ENCODE measurements around the gene ZNF710.
"Not testable (repeated sequence)": the region's sequence is repeated elsewhere in the genome, so short reads cannot be mapped to it uniquely, and the experiment has no call there.

ZNF710 gene

DNA sequence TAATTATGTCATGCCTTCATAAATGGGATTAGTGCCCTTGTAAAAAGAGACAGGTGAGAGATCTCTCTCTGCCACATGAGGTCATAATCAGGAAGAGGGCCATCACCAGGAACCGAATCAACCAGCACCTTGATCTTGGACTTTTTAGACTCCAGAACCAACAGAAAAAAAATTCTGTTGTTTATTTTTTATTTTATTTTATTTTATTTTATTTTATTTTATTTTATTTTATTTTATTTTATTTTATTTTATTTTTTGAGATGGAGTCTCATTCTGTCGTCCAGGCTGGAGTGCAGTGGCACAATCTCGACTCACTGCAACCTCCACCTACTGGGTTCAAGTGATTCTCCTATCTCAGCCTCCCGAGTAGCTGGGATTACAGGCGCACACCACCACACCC lies 106.9 kb downstream of the ZNF710 start:
- not testable (repeated sequence) for DNase-seq

DNA sequence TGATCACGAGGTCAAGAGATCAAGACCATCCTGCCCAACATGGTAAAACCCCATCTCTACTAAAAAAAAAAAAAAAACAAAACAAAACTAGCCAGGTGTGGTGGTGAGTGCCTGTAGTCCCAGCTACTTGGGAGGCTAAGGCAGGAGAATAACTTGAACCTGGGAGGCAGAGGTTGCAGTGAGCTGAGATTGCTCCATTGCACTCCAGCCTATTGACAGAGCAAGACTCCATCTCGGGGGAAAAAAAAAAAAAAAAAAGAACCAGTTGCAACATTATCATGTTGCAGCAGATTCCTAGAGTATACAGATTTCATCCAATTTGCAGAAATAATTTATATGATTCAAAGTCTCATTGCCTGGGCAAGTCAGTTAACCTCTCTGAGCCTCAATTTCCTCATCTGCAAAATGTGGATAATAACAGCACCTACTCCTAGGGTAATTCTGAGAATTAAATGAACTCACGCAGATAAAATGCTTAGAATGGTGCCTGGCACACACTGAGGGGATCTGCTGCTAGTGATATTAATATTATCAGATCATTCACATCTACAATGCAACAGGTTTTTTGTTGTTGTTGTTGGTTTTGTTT lies 108.1 kb downstream of the ZNF710 start:
- not testable (repeated sequence) for DNase-seq

DNA sequence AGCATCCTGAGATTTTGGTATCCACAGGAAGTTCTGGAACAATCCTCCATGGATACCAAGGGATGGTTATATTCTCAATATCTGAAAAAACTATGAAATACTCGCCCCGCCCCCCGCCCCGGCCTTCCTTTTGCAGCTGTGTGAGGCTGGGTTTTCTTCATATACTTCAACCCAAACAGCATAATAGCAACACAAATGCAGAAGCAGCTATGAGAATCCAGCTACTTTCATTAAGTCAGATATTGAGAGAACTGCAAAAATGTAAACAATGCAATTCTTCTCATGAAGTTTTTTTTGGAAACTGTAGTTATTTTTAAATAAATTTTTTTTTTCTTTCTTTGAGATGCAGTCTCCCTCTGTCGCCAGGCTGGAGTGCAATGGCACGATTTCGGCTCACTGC lies 112.0 kb downstream of the ZNF710 start:
- DNase-seq: no peak

DNA sequence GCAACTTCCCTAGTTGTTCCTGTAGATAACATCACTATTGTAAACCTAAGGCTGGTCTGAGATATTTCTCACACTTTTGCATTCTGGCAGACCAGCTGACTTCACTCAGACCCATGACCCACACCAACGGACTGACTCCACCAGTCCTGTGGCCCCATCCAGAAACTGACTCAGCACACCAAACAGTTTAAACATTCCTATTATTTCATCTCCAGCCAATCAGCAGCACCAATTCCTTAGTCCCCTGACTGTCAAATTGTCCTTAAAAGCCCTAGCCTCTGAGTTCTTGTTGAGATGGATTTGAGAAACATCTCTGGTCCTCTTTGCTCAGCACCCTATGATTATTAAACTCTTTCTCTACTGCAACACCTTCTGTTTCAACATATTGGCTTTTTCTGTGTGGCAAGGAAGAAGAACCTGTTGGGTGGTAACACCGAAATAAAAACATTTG lies 113.4 kb downstream of the ZNF710 start:
- no peak for DNase-seq

DNA sequence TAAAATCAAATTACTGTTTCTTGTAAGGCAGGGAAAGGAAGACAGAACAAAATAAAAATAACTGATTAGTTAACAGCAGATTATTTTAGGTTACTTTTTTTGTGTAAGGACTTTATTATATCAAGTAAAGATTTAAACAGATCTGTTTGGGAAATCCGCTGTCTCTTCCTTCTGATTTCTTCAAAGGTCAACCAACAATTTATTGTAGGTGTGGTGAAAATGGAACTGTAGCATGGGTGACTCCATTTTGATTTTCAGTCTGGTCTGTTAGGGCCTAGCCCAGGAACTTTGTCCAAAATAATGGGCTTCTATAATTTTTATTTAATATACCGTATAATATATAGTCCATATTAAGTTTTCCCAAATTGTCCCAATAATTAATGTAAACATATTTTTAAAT lies 114.7 kb downstream of the ZNF710 start:
- no peak for DNase-seq

DNA sequence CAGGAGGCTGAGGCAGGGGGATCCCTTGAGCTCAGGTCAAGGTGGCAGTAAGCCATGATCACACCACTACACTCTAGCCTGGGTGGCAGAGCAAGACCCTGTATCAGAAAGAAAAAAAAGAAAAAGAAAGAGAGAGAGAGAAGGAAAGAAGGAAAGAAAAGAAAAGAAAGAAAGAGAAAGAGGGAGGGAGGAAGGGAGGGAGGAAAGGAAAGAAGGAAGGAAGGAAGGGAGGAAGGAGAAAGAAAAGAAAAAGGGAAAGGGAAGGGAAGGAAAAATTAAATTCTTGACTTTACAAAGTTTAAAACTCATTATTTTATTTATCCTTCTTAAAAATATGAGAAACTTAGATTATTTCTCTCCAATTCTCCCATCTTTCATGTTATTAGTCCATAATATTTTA lies 118.2 kb downstream of the ZNF710 start:
- DNase-seq: no peak

DNA sequence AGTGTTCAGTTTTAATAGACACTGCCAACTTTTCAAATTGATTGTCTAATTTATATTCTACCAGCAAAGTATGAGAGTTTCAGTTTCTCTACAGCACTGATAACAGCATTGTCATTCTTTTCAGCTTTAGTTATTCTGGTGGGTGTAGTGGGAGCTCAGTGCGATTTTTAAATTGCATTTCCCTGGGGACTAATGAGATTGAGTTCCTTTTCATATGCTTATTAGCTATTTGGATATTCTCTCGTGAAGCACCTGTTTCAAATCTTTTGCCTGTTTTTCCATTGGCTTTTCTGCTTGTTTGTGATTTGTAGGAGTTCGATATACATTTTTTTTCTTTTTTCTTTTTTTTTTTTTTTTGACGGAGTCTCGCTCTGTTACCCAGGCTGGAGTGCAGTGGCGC lies 120.0 kb downstream of the ZNF710 start:
- no peak for DNase-seq

DNA sequence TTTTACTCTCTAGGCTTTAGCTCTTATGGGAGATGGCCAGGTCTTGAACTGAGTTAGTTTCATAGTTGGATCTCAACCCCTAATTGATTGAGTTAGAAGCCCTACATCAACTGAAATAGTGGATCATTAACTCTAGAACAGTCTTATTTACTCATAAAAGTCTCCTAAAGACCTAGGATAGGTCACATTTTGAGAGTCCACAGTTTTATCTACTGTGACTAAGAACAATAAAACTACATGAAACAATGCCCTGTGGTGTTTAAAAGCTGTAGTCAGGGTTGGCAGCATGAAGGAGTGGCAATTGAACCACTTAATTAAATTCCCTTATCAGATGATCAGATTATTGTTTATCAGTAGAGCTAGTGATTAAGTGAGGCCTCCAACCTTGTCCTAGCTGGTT lies 123.4 kb downstream of the ZNF710 start:
- DNase-seq: peak; percentile 1

DNA sequence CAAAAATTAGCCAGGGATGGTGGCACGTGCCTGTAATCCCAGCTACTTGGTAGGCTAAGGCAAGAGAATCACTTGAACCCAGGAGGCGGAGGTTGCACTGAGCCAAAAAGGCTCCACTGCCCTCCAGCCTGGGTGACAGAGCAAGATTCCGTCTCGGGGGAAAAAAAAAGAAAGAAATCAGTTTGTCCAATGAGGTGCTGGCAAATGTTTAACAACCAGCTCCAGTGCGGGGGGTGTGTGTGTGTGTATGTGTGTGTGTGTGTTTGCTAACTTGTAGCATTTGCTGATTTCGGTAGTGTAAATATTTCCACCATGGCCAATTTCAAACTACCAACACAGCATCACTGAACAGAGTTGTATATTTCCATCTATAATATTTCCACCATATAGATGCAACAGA lies 124.9 kb downstream of the ZNF710 start:
- no peak for DNase-seq

DNA sequence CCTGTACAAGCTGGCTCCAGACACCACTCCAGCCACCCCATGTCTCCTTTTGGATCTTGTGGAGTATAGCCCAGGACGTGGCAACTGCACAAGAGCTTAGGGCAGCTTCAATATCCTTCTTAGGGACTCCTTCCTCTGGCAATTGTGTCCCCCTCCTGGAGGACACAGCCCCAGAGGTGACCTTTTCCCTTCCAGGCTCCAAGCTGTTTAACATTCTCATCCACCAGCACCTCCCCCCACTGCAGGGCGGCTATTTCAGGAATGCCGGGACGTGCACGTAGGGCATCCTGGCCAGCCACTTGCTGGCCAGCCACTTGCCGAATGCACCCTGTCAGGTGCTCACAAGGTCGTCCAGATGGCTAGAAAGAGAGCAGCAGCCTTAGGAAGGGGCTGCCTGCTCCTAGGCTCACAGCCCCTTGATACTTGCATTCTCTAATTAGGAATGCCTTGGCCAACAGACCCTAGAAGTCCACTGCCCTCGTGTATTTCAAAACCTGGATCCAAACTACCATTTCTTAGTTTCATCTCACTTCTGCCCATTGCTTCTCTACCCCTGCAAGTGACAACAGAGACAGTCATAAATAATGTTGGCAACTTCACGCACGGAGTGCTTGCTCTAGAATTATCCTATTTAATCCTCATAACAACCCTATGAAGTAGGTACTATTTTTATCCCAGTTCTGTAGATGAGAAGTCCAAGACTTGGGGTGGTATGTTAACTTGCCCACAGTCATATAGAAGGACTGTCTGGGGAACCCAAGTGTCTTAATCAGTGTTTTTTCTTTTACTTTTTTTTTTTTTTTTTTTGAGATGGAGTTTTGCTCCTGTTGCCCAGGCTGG lies 125.7 kb downstream of the ZNF710 start:
- DNase-seq: no peak

DNA sequence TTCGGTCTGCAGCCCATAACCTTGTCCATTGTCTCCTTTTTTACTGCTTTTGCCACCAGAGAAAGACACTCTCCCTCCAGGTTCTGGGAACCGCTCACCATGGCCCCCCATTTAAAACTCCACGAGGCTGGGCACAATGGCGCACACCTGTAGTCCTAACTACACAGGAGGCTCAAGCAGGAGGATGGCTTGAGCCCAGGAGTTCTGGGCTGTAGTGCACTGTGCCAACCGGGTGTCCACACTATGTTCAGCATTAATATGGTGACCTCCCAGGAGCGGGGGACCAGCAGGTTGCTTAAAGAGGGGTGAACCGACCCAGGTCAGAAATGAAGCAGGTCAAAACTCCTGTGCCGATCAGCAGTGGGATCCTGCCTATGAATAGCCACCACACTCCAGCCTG lies 129.2 kb downstream of the ZNF710 start:
- DNase-seq: no peak
